Keratinocyte (primary cell): ENCODE measurements around the gene PPP1R37. TPM values are rescaled to one million over a fixed set of nuclear protein-coding genes. Genes with fewer than 3 reads are reported as not detected.

ENCODE experiments used
- DNase-seq: peaks from one replicate; pipeline ENCODE4 v3.0.0-alpha.2; 2011; ENCODE audit warnings: low read depth, missing footprints, low spot score
- FAIRE-seq: peaks from 2 replicates; lab custom pipeline; 2011; peaks lifted over from hg19 to GRCh38; lab: Jason Lieb, UNC
- H2AFZ ChIP-seq: 2 replicates; pipeline ENCODE4 v1.6.0; 2012; ENCODE audit warnings: low read length, control low read depth, inconsistent platforms; ENCODE audit not compliant: control insufficient read depth
- H3K27ac ChIP-seq: 2 replicates; pipeline ENCODE4 v1.5.1; 2011; ENCODE audit warnings: low read length; ENCODE audit not compliant: control insufficient read depth, insufficient read depth
- H3K27me3 ChIP-seq: 3 replicates; pipeline ENCODE4 v1.6.0; 2011; ENCODE audit warnings: low read length; ENCODE audit not compliant: control insufficient read depth, insufficient read depth; ENCODE audit errors: extremely low read depth
- H3K36me3 ChIP-seq, 2 experiments: 2 replicates in 1 of 2; 3 replicates in 1 of 2; pipeline ENCODE4 v1.5.1; 2011; ENCODE audit warnings: low read length in 2 of 2, mild to moderate bottlenecking in 1 of 2; ENCODE audit not compliant: control insufficient read depth in 2 of 2, insufficient read depth in 2 of 2; ENCODE audit errors: extremely low read depth in 1 of 2
- H3K4me1 ChIP-seq: 3 replicates; pipeline ENCODE4 v1.5.1; 2011; ENCODE audit warnings: low read length; ENCODE audit not compliant: control insufficient read depth, insufficient read depth; ENCODE audit errors: extremely low read depth
- H3K4me2 ChIP-seq: 3 replicates; pipeline ENCODE4 v1.6.0; 2011; ENCODE audit warnings: low read depth, low read length; ENCODE audit not compliant: control insufficient read depth, insufficient read depth; ENCODE audit errors: extremely low read depth
- H3K4me3 ChIP-seq, 3 experiments: fragments of 200-600 bp in 1 of 3; sonication (generic) in 1 of 3; 2 replicates in 2 of 3; 3 replicates in 1 of 3; pipeline ENCODE4 v1.5.1; 2011 to 2016; ENCODE audit warnings: low read length in 3 of 3, mild to moderate bottlenecking in 3 of 3, control low read depth in 2 of 3, inconsistent platforms in 1 of 3, low read depth in 1 of 3, mixed read lengths in 1 of 3, mixed run types in 1 of 3, moderate library complexity in 1 of 3; ENCODE audit not compliant: control insufficient read depth in 2 of 3, insufficient read depth in 2 of 3; ENCODE audit errors: extremely low read depth in 1 of 3
- H3K79me2 ChIP-seq: 2 replicates; pipeline ENCODE4 v1.6.0; 2012; ENCODE audit warnings: low read length; ENCODE audit not compliant: control insufficient read depth, insufficient read depth
- H3K9ac ChIP-seq: 3 replicates; pipeline ENCODE4 v1.6.0; 2011; ENCODE audit warnings: low read length; ENCODE audit not compliant: control insufficient read depth, insufficient read depth; ENCODE audit errors: extremely low read depth
- H3K9me1 ChIP-seq: 3 replicates; pipeline ENCODE4 v1.6.0; 2011; ENCODE audit warnings: low read length; ENCODE audit not compliant: control insufficient read depth, insufficient read depth; ENCODE audit errors: extremely low read depth
- H3K9me3 ChIP-seq: 2 replicates; pipeline ENCODE4 v1.5.1; 2012; ENCODE audit warnings: low read depth, low read length; ENCODE audit not compliant: control insufficient read depth
- H4K20me1 ChIP-seq: 3 replicates; pipeline ENCODE4 v1.6.0; 2011; ENCODE audit warnings: low read length; ENCODE audit not compliant: control insufficient read depth, insufficient read depth; ENCODE audit errors: extremely low read depth
- EZH2 ChIP-seq: IDR thresholded peaks from one replicate; pipeline ENCODE4 v1.6.1; 2012; ENCODE audit warnings: inconsistent platforms, mild to moderate bottlenecking, low read length, moderate library complexity
- dilution Hi-C: fragments of 300-500 bp; cut with MboI; formaldehyde crosslinking; loops from one replicate; pipeline ENCODE4 v1.7.0; 2020; ENCODE audit warnings: low sequenced_read_pairs; ENCODE audit not compliant: extremely low pct_ligation_motif_present
- polyA plus RNA-seq, 5 experiments: library from polyadenylated mRNA; depleted of rRNA in 3 of 5; stranded (reverse) in 3 of 5; stranded (forward) in 1 of 5; unstranded in 1 of 5; fragments of >200 nt; gene quantifications; 1 replicate in 1 of 5; 2 replicates in 3 of 5; 3 replicates in 1 of 5; pipeline versions ENCODE4 v1.2.1 to v1.2.3, GENCODE V29; 2011 to 2012; ENCODE audit warnings: missing spikeins in 2 of 5, low read depth in 1 of 5, low replicate concordance in 1 of 5
- TF ChIP-seq, protein P1 (sequence below), 3 experiments: IDR thresholded peaks in 1 of 3; conservative IDR thresholded peaks in 1 of 3; optimal IDR thresholded peaks in 1 of 3; 2 replicates in 2 of 3; 3 replicates in 1 of 3; pipeline versions ENCODE3 to v1.5.1; 2011; ENCODE audit warnings: low read length in 3 of 3, mild to moderate bottlenecking in 3 of 3, moderate library complexity in 2 of 3, control low read depth in 1 of 3, inconsistent platforms in 1 of 3; ENCODE audit not compliant: insufficient read depth in 2 of 3; ENCODE audit errors: extremely low read depth in 1 of 3

PPP1R37 gene
- polyA plus RNA-seq, 1 donor (not counting 4 experiments of a cell fraction or from before 2014, with no cell fraction given) = 8.6 TPM

DNA sequence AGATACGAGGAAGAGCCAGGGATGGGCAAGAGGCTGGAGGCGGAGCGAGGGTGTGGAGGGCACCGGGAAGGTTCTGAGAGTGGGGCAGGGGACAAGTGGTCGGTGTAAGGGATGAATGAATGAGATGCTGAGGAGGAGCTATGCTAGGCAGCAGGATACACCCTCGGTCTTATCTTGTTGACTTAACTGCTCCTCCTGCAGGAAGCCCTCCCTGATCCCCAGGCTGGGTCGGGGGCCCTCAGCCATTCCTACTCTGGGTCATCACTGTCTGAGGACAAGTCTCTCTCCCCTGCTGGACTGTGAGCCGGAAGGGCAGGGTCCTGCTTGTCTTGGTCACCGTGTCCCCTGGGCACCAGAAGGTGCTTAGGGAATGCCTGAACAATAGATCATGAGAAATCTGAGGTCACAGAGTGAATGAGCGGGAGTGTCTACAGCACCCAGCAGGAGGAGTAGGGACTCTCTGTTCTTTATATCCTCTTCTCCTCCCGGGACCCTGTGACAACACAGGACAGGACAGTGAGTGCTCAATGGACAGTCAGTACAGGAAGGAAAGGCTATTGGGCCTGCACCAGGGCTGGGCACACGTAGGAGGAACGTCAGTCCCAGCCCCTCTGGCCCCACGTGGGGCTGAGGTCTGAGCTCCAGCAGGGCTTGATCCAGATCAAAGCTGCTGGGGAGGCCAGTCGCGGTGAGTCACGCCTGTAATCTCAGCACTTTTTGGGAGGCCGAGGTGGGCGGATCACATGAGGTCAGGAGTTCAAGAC lies 61.3 kb downstream of the PPP1R37 start:
- TF ChIP-seq, protein P1, sequence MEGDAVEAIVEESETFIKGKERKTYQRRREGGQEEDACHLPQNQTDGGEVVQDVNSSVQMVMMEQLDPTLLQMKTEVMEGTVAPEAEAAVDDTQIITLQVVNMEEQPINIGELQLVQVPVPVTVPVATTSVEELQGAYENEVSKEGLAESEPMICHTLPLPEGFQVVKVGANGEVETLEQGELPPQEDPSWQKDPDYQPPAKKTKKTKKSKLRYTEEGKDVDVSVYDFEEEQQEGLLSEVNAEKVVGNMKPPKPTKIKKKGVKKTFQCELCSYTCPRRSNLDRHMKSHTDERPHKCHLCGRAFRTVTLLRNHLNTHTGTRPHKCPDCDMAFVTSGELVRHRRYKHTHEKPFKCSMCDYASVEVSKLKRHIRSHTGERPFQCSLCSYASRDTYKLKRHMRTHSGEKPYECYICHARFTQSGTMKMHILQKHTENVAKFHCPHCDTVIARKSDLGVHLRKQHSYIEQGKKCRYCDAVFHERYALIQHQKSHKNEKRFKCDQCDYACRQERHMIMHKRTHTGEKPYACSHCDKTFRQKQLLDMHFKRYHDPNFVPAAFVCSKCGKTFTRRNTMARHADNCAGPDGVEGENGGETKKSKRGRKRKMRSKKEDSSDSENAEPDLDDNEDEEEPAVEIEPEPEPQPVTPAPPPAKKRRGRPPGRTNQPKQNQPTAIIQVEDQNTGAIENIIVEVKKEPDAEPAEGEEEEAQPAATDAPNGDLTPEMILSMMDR (optimal IDR thresholded peaks at IDR 0.05 in 1 of 3, IDR thresholded peaks at IDR 0.05 in 1 of 3, conservative IDR thresholded peaks at IDR 0.05 in 1 of 3; ENCODE audit: extremely low read depth in 1 of 3, insufficient read depth in 2 of 3, low read length in 3 of 3) = no peak
- TF ChIP-seq EZH2 = no peak
- H3K9me1 ChIP-seq = no peaks in the 10 kb centered on the region
- no peaks in the 10 kb centered on the region for H3K79me2 ChIP-seq
- dilution Hi-C loops = no loop called here
- H3K4me3 ChIP-seq = no peak overlapping the region
- H3K27ac ChIP-seq = no peak overlapping the region
- H3K9ac ChIP-seq = no peak overlapping the region
- no peak for FAIRE-seq
- H3K9me3 ChIP-seq = peaks cover 4% of the 10 kb centered on the region
- H4K20me1 ChIP-seq = peaks cover 7% of the 10 kb centered on the region
- H3K4me1 ChIP-seq = peaks cover 29% of the 10 kb centered on the region
- no peaks in the 10 kb centered on the region for H3K36me3 ChIP-seq
- DNase-seq = no peak
- H3K4me2 ChIP-seq = no peak overlapping the region
- no peak overlapping the region for H2AFZ ChIP-seq
- peaks cover 24% of the 10 kb centered on the region for H3K27me3 ChIP-seq

DNA sequence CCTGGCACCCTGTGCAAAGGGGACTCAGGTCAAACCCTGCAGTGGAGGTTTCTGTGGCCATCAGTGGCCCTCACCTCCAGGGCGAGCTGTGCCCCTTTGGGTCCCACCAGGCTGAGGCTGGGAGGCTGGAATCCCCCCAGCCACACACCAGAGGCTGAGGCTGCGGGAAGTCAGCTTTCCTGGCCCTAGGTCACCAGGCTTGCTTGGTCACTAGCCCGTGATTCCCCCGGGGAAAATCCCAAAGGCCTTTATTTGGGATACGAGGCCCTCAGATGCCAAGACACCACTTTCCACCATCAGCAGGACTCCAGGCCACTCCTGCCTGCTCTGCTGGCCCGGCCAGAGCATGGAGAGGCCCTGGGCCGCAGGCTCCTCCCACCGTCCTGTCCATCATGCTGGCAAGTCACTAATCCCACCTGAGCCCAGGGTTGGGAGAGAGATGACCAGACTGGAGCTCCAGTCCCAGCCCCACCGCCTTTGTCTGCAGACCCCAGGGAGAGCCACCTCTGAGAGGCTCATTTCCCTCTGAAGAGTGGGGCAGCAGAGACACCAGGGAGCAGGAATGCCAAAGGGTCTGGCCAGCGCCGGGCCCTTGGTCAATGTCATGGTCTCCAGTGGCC lies 63.1 kb downstream of the PPP1R37 start:
- TF ChIP-seq, protein P1 (optimal IDR thresholded peaks at IDR 0.05 in 1 of 3, IDR thresholded peaks at IDR 0.05 in 1 of 3, conservative IDR thresholded peaks at IDR 0.05 in 1 of 3; ENCODE audit: extremely low read depth in 1 of 3, insufficient read depth in 2 of 3, low read length in 3 of 3) = no peak
- TF ChIP-seq EZH2 = no peak
- Histone ChIP-seq H3K4me1 (peaks cover 33% of the 10 kb centered on the region), H3K9me1 (no peaks in the 10 kb centered on the region), H3K4me2 (no peak overlapping the region), H3K27me3 (peaks cover 24% of the 10 kb centered on the region), H3K4me3 (no peak overlapping the region), H3K9ac (no peak overlapping the region), H3K9me3 (peaks cover 4% of the 10 kb centered on the region), H3K36me3 (no peaks in the 10 kb centered on the region), H4K20me1 (peaks cover 4% of the 10 kb centered on the region), H3K27ac (no peak overlapping the region), H2AFZ (no peak overlapping the region), H3K79me2 (no peaks in the 10 kb centered on the region)
- no peak for FAIRE-seq
- DNase-seq = no peak
- dilution Hi-C loops = no loop called here
